HepG2 (cell line): ENCODE results near the gene DIMT1. TPM values are rescaled to one million over a fixed set of nuclear protein-coding genes. Genes with fewer than 3 reads are reported as not detected.

Source experiments
- GABPA ChIP-seq, 2 experiments: IDR thresholded peaks; 2 replicates each; pipeline ENCODE4 v1.6.1; 2011 to 2016; ENCODE audit warnings: low read depth in 2 of 2, low read length in 1 of 2, missing biosample characterization in 1 of 2, missing genetic modification characterization in 1 of 2
- GFI1 ChIP-seq: sonication (generic); formaldehyde crosslinking; IDR thresholded peaks from 2 replicates; pipeline ENCODE4 v1.5.0; 2020; ENCODE audit warnings: missing genetic modification reagents, mild to moderate bottlenecking, borderline replicate concordance
- HOXA9 ChIP-seq: sonication (generic); formaldehyde crosslinking; IDR thresholded peaks from 2 replicates; pipeline ENCODE4 v1.8.1; 2022; ENCODE audit warnings: missing genetic modification reagents, mild to moderate bottlenecking, moderate library complexity, borderline replicate concordance
- KLF13 ChIP-seq: sonication (generic); formaldehyde crosslinking; IDR thresholded peaks from 2 replicates; pipeline ENCODE4 v1.4.0; 2020; ENCODE audit warnings: mild to moderate bottlenecking, missing genetic modification reagents
- NFIB ChIP-seq: sonication (generic); formaldehyde crosslinking; IDR thresholded peaks from 2 replicates; pipeline ENCODE4 v1.9.0; 2021; ENCODE audit warnings: missing genetic modification reagents, mild to moderate bottlenecking, borderline replicate concordance
- PHF21A ChIP-seq: sonication (generic); formaldehyde crosslinking; IDR thresholded peaks from 2 replicates; pipeline ENCODE4 v1.5.0; 2020; ENCODE audit warnings: mild to moderate bottlenecking, missing genetic modification reagents
- ZNF10 ChIP-seq: sonication (generic); formaldehyde crosslinking; IDR thresholded peaks from 2 replicates; pipeline ENCODE4 v1.4.0; 2020; ENCODE audit warnings: mild to moderate bottlenecking, low read depth, missing genetic modification reagents, borderline replicate concordance
- ZNF292 ChIP-seq: sonication (generic); formaldehyde crosslinking; IDR thresholded peaks from 2 replicates; pipeline ENCODE4 v1.8.1; 2022; ENCODE audit warnings: mild to moderate bottlenecking, low read depth, missing genetic modification reagents, borderline replicate concordance
- ZNF33B ChIP-seq: sonication (generic); formaldehyde crosslinking; IDR thresholded peaks from 2 replicates; pipeline ENCODE4 v1.5.1; 2020; ENCODE audit warnings: mild to moderate bottlenecking, missing genetic modification reagents
- ZNF350 ChIP-seq: sonication (generic); formaldehyde crosslinking; IDR thresholded peaks from 2 replicates; pipeline ENCODE4 v1.4.0; 2020; ENCODE audit warnings: mild to moderate bottlenecking, low read depth, missing genetic modification reagents, borderline replicate concordance
- ZNF44 ChIP-seq: sonication (generic); formaldehyde crosslinking; IDR thresholded peaks from 2 replicates; pipeline ENCODE4 v1.5.1; 2020; ENCODE audit warnings: mild to moderate bottlenecking, missing genetic modification reagents
- ZNF761 ChIP-seq: sonication (generic); formaldehyde crosslinking; conservative IDR thresholded peaks from 2 replicates; pipeline ENCODE4 v1.4.0; 2020; ENCODE audit warnings: mild to moderate bottlenecking, missing genetic modification reagents
- ZNF781 ChIP-seq: sonication (generic); formaldehyde crosslinking; IDR thresholded peaks from 2 replicates; pipeline ENCODE4 v1.5.1; 2020; ENCODE audit warnings: borderline replicate concordance, mild to moderate bottlenecking, missing genetic modification reagents; ENCODE audit errors: not compliant biosample characterization
- ZNF878 ChIP-seq: sonication (generic); formaldehyde crosslinking; IDR thresholded peaks from 2 replicates; pipeline ENCODE4 v1.8.1; 2023; ENCODE audit warnings: mild to moderate bottlenecking, missing genetic modification reagents, moderate library complexity
- polyA plus RNA-seq, 8 experiments: library from polyadenylated mRNA; depleted of rRNA in 3 of 8; stranded (reverse) in 7 of 8; unstranded in 1 of 8; fragments of >200 nt; fragmentation: Illumina TruSeq in 4 of 8; extraction: Trizol in 4 of 8; gene quantifications; 2 replicates each; pipeline versions ENCODE4 v1.2.1 to v1.2.3, GENCODE V29; 2011 to 2016; ENCODE audit warnings: low read depth in 4 of 8, missing spikeins in 1 of 8, mixed read lengths in 1 of 8; ENCODE audit not compliant: insufficient read depth in 1 of 8
- total RNA-seq, 5 experiments: library from RNA; depleted of rRNA; stranded (reverse); fragments of >200 nt; fragmentation: Illumina TruSeq; extraction: Trizol; gene quantifications; 2 replicates each; pipeline ENCODE4 v1.2.3, GENCODE V29; 2016; ENCODE audit warnings: low read depth in 1 of 5
- TF ChIP-seq, protein P1 (sequence below): sonication (generic); formaldehyde crosslinking; IDR thresholded peaks from 2 replicates; pipeline ENCODE4 v1.4.0; 2020; ENCODE audit warnings: mild to moderate bottlenecking, missing genetic modification reagents
- TF ChIP-seq, protein P2 (sequence below): sonication (generic); formaldehyde crosslinking; conservative IDR thresholded peaks from 2 replicates; pipeline ENCODE4 v1.4.0; 2020; ENCODE audit warnings: missing genetic modification reagents
- TF ChIP-seq, protein P3 (sequence below): sonication (generic); formaldehyde crosslinking; IDR thresholded peaks from 2 replicates; pipeline ENCODE4 v1.4.0; 2020; ENCODE audit warnings: missing genetic modification reagents, mild to moderate bottlenecking, borderline replicate concordance
- TF ChIP-seq, protein P4 (sequence below): sonication (generic); formaldehyde crosslinking; IDR thresholded peaks from 2 replicates; pipeline ENCODE4 v1.5.1; 2020; ENCODE audit warnings: missing genetic modification reagents, mild to moderate bottlenecking, borderline replicate concordance

Gene DIMT1
- total and polyA plus RNA-seq, 2 of the 13 experiments (the other 11 are each of a cell fraction or from before 2014, with no cell fraction given) = 16.1 to 35.2 TPM

DNA sequence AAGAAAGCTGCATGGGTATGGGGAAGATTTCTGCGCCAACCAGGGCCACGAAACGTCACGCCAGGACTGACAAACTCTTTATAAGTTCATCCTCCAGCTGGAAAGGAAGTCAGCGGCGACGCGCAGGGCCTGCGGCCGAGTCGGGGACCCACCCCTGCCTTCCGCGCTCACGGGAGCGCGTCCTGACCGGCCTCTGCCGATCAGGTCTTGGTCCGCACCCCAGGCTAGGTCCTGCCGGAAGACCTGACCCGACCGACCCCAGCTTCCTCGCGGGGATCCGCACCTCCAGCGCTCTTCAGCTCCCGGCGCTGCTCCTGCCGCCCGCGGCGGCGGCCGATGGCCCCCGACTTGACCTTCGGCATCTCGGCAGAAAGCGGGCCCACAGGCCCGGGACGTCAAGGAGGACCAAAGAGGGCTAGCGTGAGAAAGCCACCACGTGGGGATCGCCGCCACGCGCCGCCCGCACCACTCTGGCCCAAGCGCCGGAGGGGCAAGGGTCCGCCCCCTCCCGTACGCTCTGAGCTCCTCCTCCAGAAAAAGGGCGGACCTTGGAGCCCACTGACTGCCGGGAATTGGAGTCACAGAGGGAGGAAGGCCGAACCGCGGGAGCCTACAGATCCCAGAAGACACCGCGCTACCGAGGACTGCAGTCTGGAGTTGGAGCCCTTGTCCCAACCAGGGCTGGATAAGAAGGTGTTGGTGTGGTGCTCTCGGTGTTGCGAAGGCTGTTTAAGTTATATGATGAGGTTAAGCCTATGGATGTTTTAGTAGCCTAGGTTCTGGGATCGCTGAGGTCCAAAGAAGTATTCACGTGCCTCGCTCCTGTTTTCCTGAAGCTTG lies at the start of gene DIMT1 (continued):
- TF ChIP-seq, protein P1, sequence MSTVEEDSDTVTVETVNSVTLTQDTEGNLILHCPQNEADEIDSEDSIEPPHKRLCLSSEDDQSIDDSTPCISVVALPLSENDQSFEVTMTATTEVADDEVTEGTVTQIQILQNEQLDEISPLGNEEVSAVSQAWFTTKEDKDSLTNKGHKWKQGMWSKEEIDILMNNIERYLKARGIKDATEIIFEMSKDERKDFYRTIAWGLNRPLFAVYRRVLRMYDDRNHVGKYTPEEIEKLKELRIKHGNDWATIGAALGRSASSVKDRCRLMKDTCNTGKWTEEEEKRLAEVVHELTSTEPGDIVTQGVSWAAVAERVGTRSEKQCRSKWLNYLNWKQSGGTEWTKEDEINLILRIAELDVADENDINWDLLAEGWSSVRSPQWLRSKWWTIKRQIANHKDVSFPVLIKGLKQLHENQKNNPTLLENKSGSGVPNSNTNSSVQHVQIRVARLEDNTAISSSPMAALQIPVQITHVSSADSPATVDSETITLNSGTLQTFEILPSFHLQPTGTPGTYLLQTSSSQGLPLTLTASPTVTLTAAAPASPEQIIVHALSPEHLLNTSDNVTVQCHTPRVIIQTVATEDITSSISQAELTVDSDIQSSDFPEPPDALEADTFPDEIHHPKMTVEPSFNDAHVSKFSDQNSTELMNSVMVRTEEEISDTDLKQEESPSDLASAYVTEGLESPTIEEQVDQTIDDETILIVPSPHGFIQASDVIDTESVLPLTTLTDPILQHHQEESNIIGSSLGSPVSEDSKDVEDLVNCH (CRISPR knock-in tag) = no peak; the same call in 1 of the 2 replicates
- TF ChIP-seq NFIB (no peak), ZNF350 (CRISPR knock-in tag) (peak; percentile 90), KLF13 (peak; percentile 82; the same call in 1 of the 2 replicates), PHF21A (peak; percentile 71), ZNF44 (CRISPR knock-in tag) (no peak), ZNF292 (peak; percentile 23; the same call in 1 of the 2 replicates), GABPA (IDR thresholded peaks at IDR 0.05; ENCODE audit: low read depth, low read length) (no peak; the same call in 1 of the 2 replicates), GABPA (CRISPR knock-in tag; IDR thresholded peaks at IDR 0.05; ENCODE audit: low read depth) (peak; percentile 67; the same call in 1 of the 2 replicates), ZNF761 (CRISPR knock-in tag) (0 out of 2 replicates have a peak, but pooled peaks have one; percentile 44), ZNF10 (CRISPR knock-in tag) (no peak), ZNF878 (CRISPR knock-in tag) (peak; percentile 80; the same call in 1 of the 2 replicates), ZNF781 (CRISPR knock-in tag) (no peak), ZNF33B (CRISPR knock-in tag) (peak; percentile 88), HOXA9 (CRISPR knock-in tag) (peak; percentile 85; the same call in 1 of the 2 replicates), GFI1 (CRISPR knock-in tag) (peak; percentile 51; the same call in 1 of the 2 replicates)
- TF ChIP-seq, protein P2, sequence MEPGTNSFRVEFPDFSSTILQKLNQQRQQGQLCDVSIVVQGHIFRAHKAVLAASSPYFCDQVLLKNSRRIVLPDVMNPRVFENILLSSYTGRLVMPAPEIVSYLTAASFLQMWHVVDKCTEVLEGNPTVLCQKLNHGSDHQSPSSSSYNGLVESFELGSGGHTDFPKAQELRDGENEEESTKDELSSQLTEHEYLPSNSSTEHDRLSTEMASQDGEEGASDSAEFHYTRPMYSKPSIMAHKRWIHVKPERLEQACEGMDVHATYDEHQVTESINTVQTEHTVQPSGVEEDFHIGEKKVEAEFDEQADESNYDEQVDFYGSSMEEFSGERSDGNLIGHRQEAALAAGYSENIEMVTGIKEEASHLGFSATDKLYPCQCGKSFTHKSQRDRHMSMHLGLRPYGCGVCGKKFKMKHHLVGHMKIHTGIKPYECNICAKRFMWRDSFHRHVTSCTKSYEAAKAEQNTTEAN (CRISPR knock-in tag) = 0 out of 2 replicates have a peak, but pooled peaks have one; percentile 8
- TF ChIP-seq, protein P3, sequence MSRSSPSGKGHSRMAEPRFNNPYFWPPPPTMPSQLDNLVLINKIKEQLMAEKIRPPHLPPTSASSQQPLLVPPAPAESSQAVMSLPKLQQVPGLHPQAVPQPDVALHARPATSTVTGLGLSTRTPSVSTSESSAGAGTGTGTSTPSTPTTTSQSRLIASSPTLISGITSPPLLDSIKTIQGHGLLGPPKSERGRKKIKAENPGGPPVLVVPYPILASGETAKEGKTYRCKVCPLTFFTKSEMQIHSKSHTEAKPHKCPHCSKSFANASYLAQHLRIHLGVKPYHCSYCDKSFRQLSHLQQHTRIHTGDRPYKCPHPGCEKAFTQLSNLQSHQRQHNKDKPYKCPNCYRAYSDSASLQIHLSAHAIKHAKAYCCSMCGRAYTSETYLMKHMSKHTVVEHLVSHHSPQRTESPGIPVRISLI (CRISPR knock-in tag) = no peak
- TF ChIP-seq, protein P4, sequence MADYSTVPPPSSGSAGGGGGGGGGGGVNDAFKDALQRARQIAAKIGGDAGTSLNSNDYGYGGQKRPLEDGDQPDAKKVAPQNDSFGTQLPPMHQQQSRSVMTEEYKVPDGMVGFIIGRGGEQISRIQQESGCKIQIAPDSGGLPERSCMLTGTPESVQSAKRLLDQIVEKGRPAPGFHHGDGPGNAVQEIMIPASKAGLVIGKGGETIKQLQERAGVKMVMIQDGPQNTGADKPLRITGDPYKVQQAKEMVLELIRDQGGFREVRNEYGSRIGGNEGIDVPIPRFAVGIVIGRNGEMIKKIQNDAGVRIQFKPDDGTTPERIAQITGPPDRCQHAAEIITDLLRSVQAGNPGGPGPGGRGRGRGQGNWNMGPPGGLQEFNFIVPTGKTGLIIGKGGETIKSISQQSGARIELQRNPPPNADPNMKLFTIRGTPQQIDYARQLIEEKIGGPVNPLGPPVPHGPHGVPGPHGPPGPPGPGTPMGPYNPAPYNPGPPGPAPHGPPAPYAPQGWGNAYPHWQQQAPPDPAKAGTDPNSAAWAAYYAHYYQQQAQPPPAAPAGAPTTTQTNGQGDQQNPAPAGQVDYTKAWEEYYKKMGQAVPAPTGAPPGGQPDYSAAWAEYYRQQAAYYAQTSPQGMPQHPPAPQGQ (CRISPR knock-in tag) = no peak
